SK-N-SH (cell line): ENCODE measurements around the gene ASTN2. TPM values are rescaled to one million over a fixed set of nuclear protein-coding genes. Genes with fewer than 3 reads are reported as not detected.
A peak's percentile ranks its signal among the peaks of the same experiment; 100 is the strongest.

Experiments
- CTCF ChIA-PET: fragments of 300-600, 350-600 bp; formaldehyde crosslinking; extraction: SDS; loops from one replicate; lab custom pipeline; 2021; lab: Yijun Ruan, JAX
- POLR2A ChIA-PET: fragments of 350-600 bp; sonication (Branson Sonifier 250); formaldehyde crosslinking; extraction: SDS; loops from one replicate; lab custom pipeline; 2020; ENCODE audit warnings: antibody characterized with exemption, inconsistent platforms; lab: Yijun Ruan, JAX
- DNase-seq: peaks from one replicate; pipeline ENCODE4 v3.0.0; 2012
- H2AFZ ChIP-seq: fragments of 200-600 bp; sonication (generic); 2 replicates; pipeline ENCODE4 v1.8.1; 2016; ENCODE audit warnings: antibody characterized with exemption, mild to moderate bottlenecking, low read depth
- H3F3A ChIP-seq: fragments of 200-600 bp; sonication (generic); replicated peaks from 2 replicates; pipeline ENCODE3; 2016; ENCODE audit warnings: antibody characterized with exemption, mild to moderate bottlenecking; ENCODE audit not compliant: insufficient read depth
- H3K27ac ChIP-seq, 2 experiments: fragments of 200-500 bp in 1 of 2; fragments of 200-600 bp in 1 of 2; sonication (Bioruptor generic) in 1 of 2; sonication (generic), shearing (Covaris generic) in 1 of 2; 2 replicates each; pipeline versions ENCODE4 v1.5.1 to v1.6.1; 2014 to 2016; ENCODE audit warnings: low read depth in 2 of 2, inconsistent platforms in 1 of 2, low read length in 1 of 2, mild to moderate bottlenecking in 1 of 2, mixed read lengths in 1 of 2
- H3K27me3 ChIP-seq: fragments of 200-600 bp; sonication (generic), shearing (Covaris generic); 2 replicates; pipeline ENCODE4 v1.6.1; 2016; ENCODE audit warnings: mixed run types; ENCODE audit not compliant: insufficient read depth
- H3K36me3 ChIP-seq, 2 experiments: fragments of 200-500 bp in 1 of 2; fragments of 200-600 bp in 1 of 2; sonication (Bioruptor generic) in 1 of 2; sonication (generic) in 1 of 2; replicated peaks in 1 of 2; 2 replicates each; pipeline versions ENCODE3 to v1.5.1; 2014 to 2016; ENCODE audit warnings: low read length in 1 of 2, mild to moderate bottlenecking in 1 of 2; ENCODE audit not compliant: insufficient read depth in 2 of 2, control insufficient read depth in 1 of 2
- H3K4me1 ChIP-seq, 2 experiments: fragments of 200-500 bp in 1 of 2; fragments of 200-600 bp in 1 of 2; sonication (Bioruptor generic) in 1 of 2; sonication (generic), shearing (Covaris generic) in 1 of 2; 2 replicates each; pipeline versions ENCODE4 v1.5.1 to v1.6.1; 2014 to 2016; ENCODE audit warnings: low read depth in 1 of 2, low read length in 1 of 2, mixed run types in 1 of 2; ENCODE audit not compliant: insufficient read depth in 2 of 2, control insufficient read depth in 1 of 2
- H3K4me2 ChIP-seq: fragments of 200-600 bp; sonication (generic), shearing (Covaris generic); 2 replicates; pipeline ENCODE4 v1.6.1; 2017; ENCODE audit warnings: mixed run types
- H3K4me3 ChIP-seq, 2 experiments: fragments of 200-500 bp in 1 of 2; fragments of 200-600 bp in 1 of 2; sonication (Bioruptor generic) in 1 of 2; sonication (generic), shearing (Covaris generic) in 1 of 2; 2 replicates each; pipeline versions ENCODE4 v1.5.1 to v1.8.1; 2014 to 2016; ENCODE audit warnings: low read depth in 2 of 2, inconsistent platforms in 1 of 2, low read length in 1 of 2, mild to moderate bottlenecking in 1 of 2, mixed read lengths in 1 of 2, moderate library complexity in 1 of 2
- H3K79me2 ChIP-seq: fragments of 200-600 bp; sonication (generic); 2 replicates; pipeline ENCODE4 v1.8.1; 2017; ENCODE audit warnings: mild to moderate bottlenecking; ENCODE audit not compliant: insufficient read depth
- H3K9ac ChIP-seq: fragments of 200-600 bp; sonication (generic); 2 replicates; pipeline ENCODE4 v1.6.1; 2017; ENCODE audit warnings: mixed run types
- H3K9me2 ChIP-seq: fragments of 200-600 bp; sonication (generic); 2 replicates; pipeline ENCODE4 v1.6.1; 2017; ENCODE audit warnings: mixed run types
- H3K9me3 ChIP-seq: fragments of 200-600 bp; sonication (generic); 2 replicates; pipeline ENCODE4 v1.6.1; 2017; ENCODE audit warnings: mixed run types, mild to moderate bottlenecking, moderate library complexity
- H4K20me1 ChIP-seq: fragments of 200-600 bp; sonication (generic); 2 replicates; pipeline ENCODE4 v1.6.1; 2017; ENCODE audit warnings: mild to moderate bottlenecking, mixed run types; ENCODE audit not compliant: insufficient read depth
- CTCF ChIP-seq: fragments of 200-600 bp; sonication (generic); IDR thresholded peaks from 2 replicates; pipeline ENCODE4 v1.6.1; 2017; ENCODE audit warnings: antibody characterized with exemption, mild to moderate bottlenecking, moderate library complexity
- EZH2phosphoT487 ChIP-seq: fragments of 200-600 bp; sonication (generic); IDR thresholded peaks from 2 replicates; pipeline ENCODE4 v1.6.1; 2017; ENCODE audit warnings: low read depth, mixed run types, mild to moderate bottlenecking, antibody characterized with exemption, moderate library complexity, borderline replicate concordance
- FOSL2 ChIP-seq: IDR thresholded peaks from 2 replicates; pipeline ENCODE4 v1.4.0; 2012; ENCODE audit warnings: low read depth, mild to moderate bottlenecking, moderate library complexity, borderline replicate concordance
- FOXM1 ChIP-seq: IDR thresholded peaks from 2 replicates; pipeline ENCODE4 v1.4.0; 2012; ENCODE audit warnings: low read depth, mild to moderate bottlenecking
- JUND ChIP-seq: IDR thresholded peaks from 2 replicates; pipeline ENCODE4 v1.4.0; 2012
- MAX ChIP-seq: IDR thresholded peaks from 2 replicates; pipeline ENCODE4 v1.4.0; 2012; ENCODE audit warnings: low read depth
- MXI1 ChIP-seq: IDR thresholded peaks from 2 replicates; pipeline ENCODE4 v1.6.1; 2012; ENCODE audit warnings: mild to moderate bottlenecking, low read depth, low read length, improper control_type of control experiment
- NRF1 ChIP-seq: IDR thresholded peaks from 2 replicates; pipeline ENCODE4 v1.6.1; 2012; ENCODE audit warnings: low read depth, mild to moderate bottlenecking, low read length
- RCOR1 ChIP-seq: fragments of 150-350 bp; IDR thresholded peaks from 2 replicates; pipeline ENCODE4 v1.6.1; 2017; ENCODE audit warnings: antibody characterized with exemption, low read length
- TEAD4 ChIP-seq: IDR thresholded peaks from 2 replicates; pipeline ENCODE4 v1.4.0; 2012; ENCODE audit warnings: mild to moderate bottlenecking, borderline replicate concordance; ENCODE audit not compliant: insufficient read depth
- USF2 ChIP-seq: fragments of 150-350 bp; IDR thresholded peaks from 2 replicates; pipeline ENCODE4 v1.6.1; 2017; ENCODE audit warnings: antibody characterized with exemption, low read length, low read depth, borderline replicate concordance
- WGBS: methylation state at CpG from one replicate; pipeline ENCODE4 v1.1.6; 2017; ENCODE audit warnings: low lambda C conversion rate; 5-methylcytosine and 5-hydroxymethylcytosine counted together
- polyA plus RNA-seq, 3 experiments: library from polyadenylated mRNA; depleted of rRNA; stranded (reverse); fragments of >200 nt; gene quantifications; 2 replicates each; pipeline ENCODE4 v1.2.3, GENCODE V29; 2012

Gene ASTN2
- polyA plus RNA-seq, 1 of the 3 experiments (the other 2 are of a cell fraction) = 6.6 TPM

GRCh38 chr9:116451500-116452115 lies 963.2 kb downstream of the ASTN2 start:
- Histone ChIP-seq H3K27ac (no peak overlapping the region), H3K9me2 (no peaks in the 10 kb centered on the region), H3K9me3 (no peaks in the 10 kb centered on the region), H2AFZ (no peak overlapping the region), H3F3A (no peaks in the 10 kb centered on the region), H3K4me1 (no peaks in the 10 kb centered on the region; a peak in 1 of 4 replicates), H3K4me3 (no peak overlapping the region), H3K79me2 (no peaks in the 10 kb centered on the region), H3K36me3 (no peaks in the 10 kb centered on the region), H3K4me2 (no peak overlapping the region), H3K27me3 (no peaks in the 10 kb centered on the region), H3K9ac (no peak overlapping the region), H4K20me1 (no peaks in the 10 kb centered on the region)
- CTCF ChIA-PET = no interaction called here
- DNase-seq = no peak
- TF ChIP-seq MXI1 (no peak), EZH2phosphoT487 (no peak), TEAD4 (no peak), RCOR1 (no peak), CTCF (no peak), USF2 (no peak), MAX (no peak), NRF1 (no peak), FOXM1 (no peak)
- 85% methylated on average over 2 of the region's 2 CpGs for WGBS
- POLR2A ChIA-PET = no interaction called here

GRCh38 chr9:116450378-116451139 lies 964.3 kb downstream of the ASTN2 start:
- ChIA-PET CTCF (interaction anchor here (1.0 to 1.1 kb wide), 2 partner anchors 21 to 857 kb away, joined by 3 read pairs; no protein-coding TSS in a partner anchor), POLR2A (no interaction called here)
- Histone ChIP-seq H3K36me3 (no peaks in the 10 kb centered on the region), H3F3A (no peaks in the 10 kb centered on the region), H2AFZ (no peak overlapping the region), H3K9ac (no peak overlapping the region), H3K27me3 (no peaks in the 10 kb centered on the region), H3K79me2 (no peaks in the 10 kb centered on the region), H4K20me1 (no peaks in the 10 kb centered on the region), H3K27ac (peak overlapping the region in 1 of 2 experiments; percentile 44; a peak in 1 of 4 replicates), H3K9me2 (no peaks in the 10 kb centered on the region), H3K4me3 (no peak overlapping the region), H3K4me1 (no peaks in the 10 kb centered on the region; a peak in 1 of 4 replicates), H3K4me2 (peak overlapping the region; percentile 55), H3K9me3 (no peaks in the 10 kb centered on the region)
- 69% methylated on average over 3 of the region's 3 CpGs for WGBS
- TF ChIP-seq NRF1 (no peak), FOSL2 (peak; percentile 29; the same call in 1 of the 2 replicates), JUND (0 out of 2 replicates have a peak, but pooled peaks have one; percentile 23)
- no peak for DNase-seq
